SU-DHL-6 (cell line): ENCODE results near the gene CYB5R2.

Experiments
- EZH2phosphoT487 ChIP-seq: fragments of 200-600 bp; sonication (generic), shearing (Covaris generic); conservative IDR thresholded peaks from 2 replicates; pipeline ENCODE4 v1.6.1; 2018; ENCODE audit warnings: mild to moderate bottlenecking, antibody characterized with exemption, low read length, moderate library complexity, mixed read lengths
- TF ChIP-seq, protein P1 (sequence below): fragments of 200-600 bp; sonication (generic); IDR thresholded peaks from one replicate; pipeline ENCODE4 v1.5.1; 2017; ENCODE audit warnings: antibody characterized with exemption, mild to moderate bottlenecking, low read length, moderate library complexity; ENCODE audit not compliant: insufficient read depth, poor library complexity, severe bottlenecking

DNA sequence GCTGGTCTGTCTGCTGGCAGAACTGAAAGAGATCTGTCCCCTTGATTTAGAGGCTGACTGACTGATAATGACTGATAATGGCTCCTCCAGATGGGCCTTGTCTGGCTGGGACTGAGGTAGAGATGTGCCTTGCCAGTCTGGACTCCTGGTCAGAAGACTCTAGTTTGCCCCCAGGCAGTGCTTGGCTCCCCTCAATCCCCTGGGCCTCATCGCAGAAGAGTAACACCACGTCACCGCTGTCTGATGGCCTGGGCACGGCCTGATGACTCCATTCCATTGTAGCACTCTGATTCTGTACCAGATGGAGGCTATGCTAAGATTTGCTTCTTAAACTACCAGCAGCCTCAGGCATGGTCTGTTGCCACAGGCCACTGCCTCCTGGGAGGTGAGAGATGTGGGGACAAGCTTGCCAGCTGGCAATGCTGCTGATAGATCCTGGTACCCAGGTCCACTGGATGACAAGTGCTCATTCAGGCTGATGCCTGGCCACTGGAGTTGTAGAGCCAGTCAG is 19.1 kb downstream of the CYB5R2 start:
- TF ChIP-seq, protein P1, sequence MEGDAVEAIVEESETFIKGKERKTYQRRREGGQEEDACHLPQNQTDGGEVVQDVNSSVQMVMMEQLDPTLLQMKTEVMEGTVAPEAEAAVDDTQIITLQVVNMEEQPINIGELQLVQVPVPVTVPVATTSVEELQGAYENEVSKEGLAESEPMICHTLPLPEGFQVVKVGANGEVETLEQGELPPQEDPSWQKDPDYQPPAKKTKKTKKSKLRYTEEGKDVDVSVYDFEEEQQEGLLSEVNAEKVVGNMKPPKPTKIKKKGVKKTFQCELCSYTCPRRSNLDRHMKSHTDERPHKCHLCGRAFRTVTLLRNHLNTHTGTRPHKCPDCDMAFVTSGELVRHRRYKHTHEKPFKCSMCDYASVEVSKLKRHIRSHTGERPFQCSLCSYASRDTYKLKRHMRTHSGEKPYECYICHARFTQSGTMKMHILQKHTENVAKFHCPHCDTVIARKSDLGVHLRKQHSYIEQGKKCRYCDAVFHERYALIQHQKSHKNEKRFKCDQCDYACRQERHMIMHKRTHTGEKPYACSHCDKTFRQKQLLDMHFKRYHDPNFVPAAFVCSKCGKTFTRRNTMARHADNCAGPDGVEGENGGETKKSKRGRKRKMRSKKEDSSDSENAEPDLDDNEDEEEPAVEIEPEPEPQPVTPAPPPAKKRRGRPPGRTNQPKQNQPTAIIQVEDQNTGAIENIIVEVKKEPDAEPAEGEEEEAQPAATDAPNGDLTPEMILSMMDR: no peak
- TF ChIP-seq EZH2phosphoT487: no peak
